GM18505 (cell line): Measurements from ENCODE around the gene MGAT5.

ENCODE experiments used
- ATAC-seq: cut with Tn5 transposase; IDR thresholded peaks from one replicate; pipeline ENCODE4 v1.9.1; 2021; ENCODE audit not compliant: unreplicated experiment
- POLR2A ChIP-seq: IDR thresholded peaks from 4 replicates; pipeline ENCODE4 v1.6.1; 2011; ENCODE audit warnings: borderline replicate concordance; ENCODE audit not compliant: insufficient read depth, insufficient read length; ENCODE audit errors: extremely low read depth

MGAT5 gene

GRCh38 chr2:134235510-134236144, 18.2 kb upstream of the MGAT5 start:
- TF ChIP-seq POLR2A: no peak
- no peak for ATAC-seq

- no peak for TF ChIP-seq POLR2A
- ATAC-seq: no peak
These were observed 15.5 kb upstream of the MGAT5 start for GRCh38 chr2:134238371-134238770.

GRCh38 chr2:134240061-134240460, 13.8 kb upstream of the MGAT5 start:
- ATAC-seq: no peak
- TF ChIP-seq POLR2A: no peak

GRCh38 chr2:134241911-134242310, 12.0 kb upstream of the MGAT5 start:
- ATAC-seq: no peak
- no peak for TF ChIP-seq POLR2A

GRCh38 chr2:134243244-134243643, 10.6 kb upstream of the MGAT5 start:
- no peak for ATAC-seq
- TF ChIP-seq POLR2A: no peak

- TF ChIP-seq POLR2A: no peak
- ATAC-seq: no peak
These were observed 9.8 kb upstream of the MGAT5 start for GRCh38 chr2:134244086-134244485.

- no peak for TF ChIP-seq POLR2A
- no peak for ATAC-seq
These were observed 9.3 kb upstream of the MGAT5 start for GRCh38 chr2:134244587-134244986.

GRCh38 chr2:134245340-134245984, 8.4 kb upstream of the MGAT5 start:
- ATAC-seq: no peak
- no peak for TF ChIP-seq POLR2A

GRCh38 chr2:134246154-134246874, 7.6 kb upstream of the MGAT5 start:
- no peak for TF ChIP-seq POLR2A
- ATAC-seq: no peak

GRCh38 chr2:134247679-134248078, 6.2 kb upstream of the MGAT5 start:
- ATAC-seq: no peak
- TF ChIP-seq POLR2A: no peak

GRCh38 chr2:134248913-134249312, 5.0 kb upstream of the MGAT5 start:
- no peak for TF ChIP-seq POLR2A
- ATAC-seq: no peak

- ATAC-seq: no peak
These were observed 4.1 kb upstream of the MGAT5 start for GRCh38 chr2:134249755-134250154.

GRCh38 chr2:134250840-134251461, 2.9 kb upstream of the MGAT5 start:
- no peak for ATAC-seq
- TF ChIP-seq POLR2A: no peak

More at GRCh38 chr2:134249755-134250154, 4.1 kb upstream of the MGAT5 start:
- no peak for TF ChIP-seq POLR2A
